ENCODE measurements around the gene IFFO2.

GRCh38 chr1:18882486-18882885, 74.0 kb downstream of the IFFO2 start:
- TF ChIP-seq, protein P1, sequence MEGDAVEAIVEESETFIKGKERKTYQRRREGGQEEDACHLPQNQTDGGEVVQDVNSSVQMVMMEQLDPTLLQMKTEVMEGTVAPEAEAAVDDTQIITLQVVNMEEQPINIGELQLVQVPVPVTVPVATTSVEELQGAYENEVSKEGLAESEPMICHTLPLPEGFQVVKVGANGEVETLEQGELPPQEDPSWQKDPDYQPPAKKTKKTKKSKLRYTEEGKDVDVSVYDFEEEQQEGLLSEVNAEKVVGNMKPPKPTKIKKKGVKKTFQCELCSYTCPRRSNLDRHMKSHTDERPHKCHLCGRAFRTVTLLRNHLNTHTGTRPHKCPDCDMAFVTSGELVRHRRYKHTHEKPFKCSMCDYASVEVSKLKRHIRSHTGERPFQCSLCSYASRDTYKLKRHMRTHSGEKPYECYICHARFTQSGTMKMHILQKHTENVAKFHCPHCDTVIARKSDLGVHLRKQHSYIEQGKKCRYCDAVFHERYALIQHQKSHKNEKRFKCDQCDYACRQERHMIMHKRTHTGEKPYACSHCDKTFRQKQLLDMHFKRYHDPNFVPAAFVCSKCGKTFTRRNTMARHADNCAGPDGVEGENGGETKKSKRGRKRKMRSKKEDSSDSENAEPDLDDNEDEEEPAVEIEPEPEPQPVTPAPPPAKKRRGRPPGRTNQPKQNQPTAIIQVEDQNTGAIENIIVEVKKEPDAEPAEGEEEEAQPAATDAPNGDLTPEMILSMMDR (IDR thresholded peaks at IDR 0.05), result no peak
- no peak for TF ChIP-seq POLR2A (IDR thresholded peaks at IDR 0.05)
